Activated CD4-positive, alpha-beta T cell treated with anti-CD3 and anti-CD28 coated beads for 1 hour (primary cell): ENCODE measurements around the gene FRMD4A.
A peak's percentile ranks its signal among the peaks of the same experiment; 100 is the strongest.
"Not testable (repeated sequence)": the region's sequence is repeated elsewhere in the genome, so short reads cannot be mapped to it uniquely, and the experiment has no call there.

Source experiments
- DNase-seq: peaks from one replicate; pipeline ENCODE4 v3.0.0-alpha.2; 2020

Gene FRMD4A

DNA sequence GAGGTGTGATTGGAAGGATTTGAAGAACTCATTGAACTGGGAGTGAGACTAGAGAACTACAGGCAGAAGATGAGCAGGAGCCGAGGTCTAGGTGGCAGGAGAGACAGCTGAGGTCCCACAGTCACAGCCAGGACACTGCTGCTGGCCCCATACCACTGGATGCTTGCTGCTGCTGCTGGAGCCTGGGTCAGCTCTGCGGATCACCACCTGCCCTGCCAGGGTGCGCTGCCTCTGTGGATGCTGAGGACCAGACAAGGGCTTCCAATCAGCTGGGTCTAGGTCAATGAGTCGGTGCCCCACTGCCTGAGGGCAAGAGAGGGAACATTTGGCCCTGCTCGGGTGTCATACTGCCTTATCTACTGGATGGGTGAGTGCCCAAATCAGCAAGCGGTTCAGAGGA, 94.4 kb downstream of the FRMD4A start:
- DNase-seq, result no peak

DNA sequence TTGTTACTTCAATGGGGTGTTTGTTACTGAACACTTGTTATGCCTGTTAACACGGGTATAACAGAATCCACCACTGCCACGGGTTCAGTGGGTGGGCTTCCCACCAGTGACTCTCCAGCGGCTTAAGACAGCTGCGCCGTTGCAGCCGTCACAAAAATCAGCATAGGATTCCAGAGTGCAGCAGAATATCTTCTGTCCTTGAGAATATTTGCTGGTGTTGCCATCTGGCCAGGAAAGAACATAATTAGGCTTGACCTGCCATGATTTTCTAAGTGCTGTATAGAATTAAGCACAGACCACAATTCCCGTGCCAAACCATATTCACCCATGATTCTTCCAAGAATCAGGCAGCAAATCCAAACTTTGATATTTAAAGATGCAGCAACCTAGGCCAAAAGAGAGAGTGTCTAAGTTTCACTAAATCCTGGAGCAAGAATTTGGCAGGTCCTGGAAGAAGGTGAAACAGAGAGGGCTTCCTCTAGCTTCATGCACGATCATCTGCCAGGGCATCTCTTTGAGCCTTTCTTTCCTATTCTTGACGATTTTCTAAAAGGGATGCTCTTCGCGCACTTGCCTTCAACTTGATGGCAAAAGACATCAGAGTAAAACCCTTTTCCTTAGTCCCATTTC, 95.0 kb downstream of the FRMD4A start:
- no peak for DNase-seq

DNA sequence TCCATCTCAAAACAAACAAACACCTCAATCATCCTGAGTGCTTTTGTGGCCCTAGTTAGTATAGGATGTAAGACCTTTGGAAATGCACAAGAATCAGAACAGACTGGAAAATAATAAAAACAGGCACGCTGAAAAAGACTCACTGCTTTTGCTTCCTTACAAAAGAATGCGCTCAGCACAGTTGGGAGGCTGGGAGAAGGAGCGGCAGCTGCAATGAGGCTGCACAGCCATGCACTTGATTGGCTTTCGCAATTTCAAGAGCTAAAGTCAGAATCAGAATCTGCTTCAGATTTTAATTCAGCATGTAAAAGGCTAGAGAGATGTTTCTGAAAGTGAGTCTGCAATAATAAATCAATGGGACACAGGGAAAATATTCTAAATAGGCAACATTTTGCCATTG, 97.2 kb downstream of the FRMD4A start:
- DNase-seq, result no peak

DNA sequence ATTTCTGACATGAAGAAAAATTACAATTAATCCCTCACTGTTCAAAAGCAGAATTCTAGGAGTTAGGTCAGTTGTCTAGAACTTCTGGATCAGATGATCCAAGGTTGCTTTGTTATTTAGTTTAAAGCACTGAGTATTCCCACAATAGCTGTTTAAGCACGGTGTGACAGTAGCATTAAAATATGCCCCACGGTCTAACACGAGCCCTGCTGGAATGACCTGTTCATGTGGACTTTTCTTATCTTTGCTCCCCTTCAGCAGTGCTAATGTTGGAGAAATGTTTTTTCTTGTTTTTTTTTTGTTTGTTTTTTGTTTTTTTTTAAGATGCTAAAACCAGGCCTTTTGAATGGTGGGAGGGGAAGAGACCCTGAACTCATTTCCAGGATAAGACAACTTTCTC, 101.9 kb downstream of the FRMD4A start:
- DNase-seq, result not testable (repeated sequence)

DNA sequence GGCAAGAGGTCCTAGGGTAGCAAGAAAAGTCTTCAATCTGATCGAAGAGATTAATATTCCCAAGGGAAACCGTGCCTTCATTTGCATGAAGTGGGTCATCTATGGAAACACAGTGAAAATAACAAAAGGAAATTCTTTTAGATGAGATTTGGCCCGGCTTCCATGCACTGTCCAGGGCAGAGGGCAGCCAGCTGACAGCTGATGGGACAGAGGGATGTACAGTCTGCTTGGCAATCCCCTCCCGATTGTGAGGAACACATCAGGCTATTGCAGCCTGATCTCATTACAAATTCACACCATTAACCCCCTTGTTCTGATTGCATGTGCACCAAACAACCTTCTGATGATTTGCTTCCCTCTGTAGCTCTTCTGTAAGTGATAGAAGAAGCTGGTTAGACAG, 105.3 kb downstream of the FRMD4A start:
- DNase-seq, result no peak

DNA sequence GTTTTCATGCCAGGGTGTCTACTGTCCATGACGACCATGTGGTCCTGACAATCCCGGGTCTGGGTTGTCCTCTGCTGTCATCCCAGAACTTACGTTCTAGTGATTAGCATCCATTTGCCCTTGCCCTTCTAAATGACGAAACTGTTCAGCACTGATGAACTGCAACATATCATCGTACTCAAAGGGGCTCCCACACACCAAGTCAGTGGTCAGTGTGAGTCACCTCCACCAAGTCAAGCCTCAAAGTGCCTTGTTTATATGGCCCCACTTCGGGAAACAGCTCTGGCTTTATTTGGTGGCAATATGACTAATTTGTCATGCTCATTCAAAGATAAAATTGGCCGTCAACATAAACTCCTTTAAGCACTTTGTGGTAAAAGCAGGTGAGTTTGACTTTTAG, 110.7 kb downstream of the FRMD4A start:
- no peak for DNase-seq

DNA sequence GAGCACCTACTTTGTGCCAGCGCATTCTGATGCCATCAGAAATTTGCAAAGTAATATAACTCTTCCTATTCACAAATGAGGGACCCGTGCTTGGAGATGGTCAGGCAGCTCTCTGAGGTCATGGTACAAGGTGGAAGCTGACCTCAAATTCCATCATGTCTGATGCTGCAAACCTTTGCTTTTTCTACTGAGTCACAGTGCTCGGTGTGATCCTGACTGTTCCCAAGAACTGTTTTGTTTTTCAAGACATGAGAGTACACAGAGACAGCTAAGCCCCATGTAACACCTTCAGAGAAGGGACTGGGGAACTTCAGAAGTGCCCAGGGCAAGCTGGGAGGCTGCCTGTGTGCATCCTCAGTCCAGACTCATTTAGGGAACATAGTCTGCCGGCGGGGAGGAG, 111.3 kb downstream of the FRMD4A start:
- no peak for DNase-seq

DNA sequence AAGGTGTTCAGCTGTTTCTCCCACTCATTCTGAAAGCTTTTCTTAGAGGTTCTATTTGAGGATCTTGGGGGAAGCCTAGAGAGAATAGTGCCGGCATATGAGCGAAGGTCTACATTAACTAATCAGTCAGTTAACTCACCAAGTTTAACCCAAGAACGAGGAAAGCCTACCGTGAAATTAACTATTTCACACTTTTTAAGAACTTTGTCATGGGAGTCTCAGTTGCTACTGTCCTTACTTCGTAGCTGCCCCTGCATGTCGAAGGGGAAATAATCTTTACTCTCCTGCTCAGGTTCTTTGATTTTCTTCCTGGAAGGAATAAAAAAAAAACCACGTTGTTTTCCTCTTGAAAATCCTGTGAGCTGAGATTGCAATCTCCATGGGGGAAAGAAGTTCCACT, 115.1 kb downstream of the FRMD4A start:
- no peak for DNase-seq

DNA sequence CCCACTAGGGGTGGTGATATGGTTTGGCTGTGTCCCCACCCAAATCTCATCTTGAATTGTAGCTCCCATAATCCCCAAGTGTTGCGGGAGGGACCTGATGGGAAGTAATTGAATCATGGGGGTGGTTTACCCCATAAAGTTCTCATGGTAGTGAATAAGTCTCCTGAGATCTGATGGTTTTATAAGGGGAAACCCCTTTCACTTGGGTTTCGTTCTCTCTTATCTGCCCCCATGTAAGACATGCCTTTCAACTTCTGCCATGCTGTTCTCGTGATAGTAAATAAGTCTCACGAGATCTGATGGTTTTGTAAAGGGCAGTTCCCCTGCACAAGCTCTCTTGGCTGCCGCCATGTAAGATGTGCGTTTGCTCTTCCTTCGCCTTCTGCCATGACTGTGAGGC, 117.0 kb downstream of the FRMD4A start:
- DNase-seq, result not testable (repeated sequence)

DNA sequence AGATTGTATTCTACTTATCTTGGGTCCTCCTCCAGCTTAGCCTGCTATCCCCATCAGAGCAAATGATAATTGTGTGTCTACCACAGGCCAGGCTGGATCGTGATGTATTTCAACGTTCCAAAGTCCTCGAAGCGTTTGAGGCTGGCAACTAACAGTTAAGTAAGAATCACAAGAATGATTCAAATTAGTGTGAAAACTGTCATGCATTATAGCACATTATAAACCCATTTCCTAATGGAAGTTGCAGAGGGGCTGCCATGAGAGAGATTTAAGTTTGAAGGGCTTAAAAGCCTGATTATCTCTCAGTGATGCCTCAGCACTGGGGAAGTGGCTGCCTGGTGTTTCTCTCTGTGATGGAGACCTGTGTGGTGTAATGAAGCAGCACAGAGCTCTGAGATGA, 119.1 kb downstream of the FRMD4A start:
- no peak for DNase-seq

DNA sequence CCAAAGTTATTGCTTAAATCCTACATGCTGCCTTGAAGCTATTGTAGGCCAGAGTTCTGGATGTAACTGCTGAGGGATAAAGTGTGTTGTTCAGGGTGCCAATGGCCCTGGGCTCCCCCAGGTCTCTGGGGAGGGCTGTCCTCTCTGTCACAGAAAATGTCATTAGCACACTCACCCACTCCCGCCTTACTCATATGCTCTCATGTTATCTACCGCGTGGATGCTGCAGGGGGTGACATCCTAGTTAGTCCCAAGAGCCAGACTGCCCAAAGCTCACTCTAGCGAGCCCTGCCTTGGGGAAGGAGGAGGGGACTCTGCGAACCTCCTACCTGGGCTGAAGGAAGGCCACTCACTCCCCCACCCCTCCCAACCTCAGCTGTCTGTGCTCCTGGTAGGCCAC, 122.5 kb downstream of the FRMD4A start:
- DNase-seq, result no peak

DNA sequence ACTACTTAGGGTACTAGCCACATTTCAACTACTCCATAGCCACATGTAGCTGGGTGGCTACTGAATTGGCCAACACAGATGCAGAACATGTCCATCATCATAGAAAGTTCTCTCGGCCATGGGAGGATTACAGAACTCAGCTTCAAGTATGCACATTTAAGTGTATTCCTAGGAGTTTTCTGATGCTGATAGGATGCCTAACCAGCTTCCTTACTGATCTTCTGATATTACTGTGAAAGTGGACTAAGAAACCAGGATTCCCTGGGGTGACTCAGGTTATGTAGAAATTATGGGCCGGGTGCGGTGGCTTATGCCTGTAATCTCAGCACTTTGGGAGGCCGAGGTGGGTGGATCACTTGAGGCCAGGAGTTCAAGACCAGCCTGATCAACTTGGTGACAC, 125.5 kb downstream of the FRMD4A start:
- DNase-seq, result no peak

DNA sequence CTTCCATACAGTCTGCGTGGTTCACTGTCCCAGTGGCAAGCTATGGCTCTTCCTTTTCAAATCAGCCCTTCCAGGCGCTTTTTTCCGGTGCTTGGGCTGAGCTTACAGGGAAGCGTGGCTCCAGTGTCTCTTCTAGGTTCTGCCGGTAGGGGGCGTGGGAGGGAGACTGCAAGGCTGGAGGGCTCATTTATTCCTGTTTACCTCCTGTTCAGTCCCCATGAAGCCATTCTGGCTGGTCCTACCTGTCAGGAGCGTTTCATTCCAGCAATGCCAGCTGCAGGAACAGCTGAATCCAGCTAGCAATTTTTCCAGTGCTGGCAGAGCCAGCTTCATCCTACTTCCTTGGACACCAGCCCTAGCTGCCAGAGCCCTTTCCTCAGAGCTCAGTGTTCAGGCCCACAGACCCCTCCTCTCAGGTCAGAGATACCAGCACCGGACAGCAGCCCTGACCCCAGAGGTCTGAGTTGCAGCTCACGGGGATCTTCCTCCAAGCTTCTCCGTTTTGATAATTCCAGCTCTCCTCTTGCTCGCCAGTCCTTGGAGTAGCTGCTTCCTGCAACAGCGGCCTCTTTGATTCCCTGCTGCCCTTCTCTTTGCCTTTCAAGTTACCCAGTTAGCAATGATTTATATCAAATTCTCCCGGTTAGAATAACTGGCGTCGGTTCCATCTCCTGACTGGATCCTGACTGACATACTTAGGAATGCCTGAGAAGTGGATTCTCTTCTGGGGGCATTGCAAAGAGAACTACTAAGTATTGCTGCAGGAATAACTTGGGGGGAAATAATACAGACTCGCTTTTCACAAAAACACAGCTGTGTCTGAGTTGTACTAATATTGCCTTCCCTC, 129.8 kb downstream of the FRMD4A start:
- DNase-seq, result no peak

DNA sequence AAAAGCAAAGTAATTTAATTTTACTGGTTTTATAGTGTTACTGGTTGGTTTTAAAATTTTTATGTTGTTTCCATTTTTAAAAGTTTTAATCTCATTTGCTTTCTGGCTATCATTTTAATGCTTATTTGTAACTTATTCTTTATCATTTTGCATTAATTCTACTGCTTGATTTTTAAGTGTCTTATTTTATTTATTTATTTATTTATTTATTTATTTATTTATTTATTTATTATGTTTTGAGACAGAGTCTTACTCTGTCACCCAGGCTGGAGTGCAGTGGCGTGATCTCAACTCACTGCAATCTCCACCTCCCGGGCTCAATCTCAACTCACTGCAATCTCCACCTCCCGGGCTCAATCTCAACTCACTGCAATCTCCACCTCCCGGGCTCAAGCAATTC, 131.6 kb downstream of the FRMD4A start:
- DNase-seq, result not testable (repeated sequence)

DNA sequence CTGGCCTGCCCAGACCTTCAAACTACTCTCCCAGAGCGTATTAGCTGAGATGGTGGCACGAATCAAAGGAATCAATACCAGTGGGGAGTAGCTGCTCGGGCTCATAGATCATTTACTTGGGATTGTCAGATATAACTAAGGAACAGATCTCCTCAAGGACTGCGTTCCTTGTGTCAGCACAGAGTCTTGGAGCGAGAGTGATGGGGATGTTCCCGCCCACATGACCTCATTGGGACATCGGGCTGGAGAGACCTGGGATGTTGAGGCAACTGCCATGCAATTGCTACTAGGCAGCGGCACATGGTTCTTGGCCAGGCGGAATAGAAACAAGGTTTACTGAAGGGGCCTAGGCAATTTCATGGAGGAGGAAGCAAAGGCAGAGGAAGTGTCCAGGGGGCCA, 132.6 kb downstream of the FRMD4A start:
- no peak for DNase-seq

DNA sequence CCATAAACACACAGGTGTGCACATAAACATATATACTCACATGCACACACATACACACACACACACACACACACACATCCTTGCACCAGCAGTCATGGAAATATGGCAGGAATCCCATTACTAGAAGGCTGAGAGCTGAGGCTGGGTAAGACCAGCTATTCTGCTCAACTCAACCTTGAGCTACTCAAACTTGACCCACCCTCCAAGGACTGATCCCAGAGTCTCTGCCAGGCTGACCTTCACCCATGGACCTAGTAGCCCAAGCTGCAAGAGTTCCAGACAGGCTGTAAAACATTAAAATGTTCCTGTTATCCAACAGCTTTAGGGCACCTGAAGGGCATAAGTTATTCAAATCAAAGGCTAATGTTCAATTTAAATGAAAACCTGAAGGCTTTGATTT, 134.6 kb downstream of the FRMD4A start:
- no peak for DNase-seq

DNA sequence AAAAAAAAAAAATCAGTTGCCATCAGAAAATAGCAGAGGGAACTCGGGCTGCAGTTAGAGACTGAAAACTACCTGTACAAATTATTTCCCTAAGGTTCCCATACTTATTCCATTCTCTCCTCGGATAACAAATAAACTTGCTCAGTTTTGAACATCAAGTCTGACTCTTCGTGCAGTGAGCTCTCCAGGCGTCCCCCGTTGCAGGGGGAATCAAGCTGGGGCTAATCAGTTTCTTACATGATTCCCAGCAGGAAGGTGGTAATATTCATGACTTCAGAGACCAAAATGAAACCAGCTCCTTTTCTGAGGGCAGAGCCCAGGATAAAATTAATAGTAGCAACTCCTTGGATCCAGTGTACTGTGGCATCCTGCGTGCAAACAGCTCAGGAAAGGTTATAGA, 135.3 kb downstream of the FRMD4A start:
- DNase-seq, result no peak

DNA sequence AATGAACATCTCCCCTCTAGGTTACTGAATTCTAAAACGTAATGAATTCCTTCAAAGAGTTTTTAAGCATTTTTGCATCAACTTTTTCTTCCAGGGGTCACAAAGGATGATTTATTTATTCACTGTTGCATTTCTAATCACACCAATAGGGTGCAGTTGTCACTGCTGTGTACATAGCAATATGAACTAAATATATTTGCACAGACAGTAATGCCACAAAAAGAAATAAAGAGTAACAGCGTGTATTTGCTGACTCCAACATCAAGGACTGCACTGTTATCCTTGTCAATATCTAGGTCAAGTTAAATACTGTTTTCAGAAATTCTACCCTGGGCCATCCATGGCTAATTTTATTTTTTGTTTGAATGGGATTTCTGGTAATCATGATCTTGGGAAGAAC, 138.0 kb downstream of the FRMD4A start:
- DNase-seq, result no peak

DNA sequence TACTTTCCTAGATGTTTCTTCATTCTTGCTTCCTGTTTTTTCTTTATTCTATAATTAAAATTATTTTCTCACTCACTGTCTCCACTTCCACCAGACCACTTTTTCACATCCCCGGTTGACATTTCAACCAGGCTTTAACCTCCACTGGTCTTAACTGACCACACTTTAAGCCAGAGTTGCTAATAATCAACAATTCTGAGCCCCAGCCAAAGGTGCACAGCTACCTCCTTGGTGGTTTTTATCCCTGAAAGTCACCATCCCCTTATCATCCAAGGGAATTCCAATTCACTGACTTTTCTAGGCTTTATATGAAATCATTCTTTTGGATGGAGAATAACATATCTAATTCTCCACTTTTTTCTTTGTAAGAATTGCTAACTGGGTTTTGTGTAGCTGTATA, 138.9 kb downstream of the FRMD4A start:
- no peak for DNase-seq

DNA sequence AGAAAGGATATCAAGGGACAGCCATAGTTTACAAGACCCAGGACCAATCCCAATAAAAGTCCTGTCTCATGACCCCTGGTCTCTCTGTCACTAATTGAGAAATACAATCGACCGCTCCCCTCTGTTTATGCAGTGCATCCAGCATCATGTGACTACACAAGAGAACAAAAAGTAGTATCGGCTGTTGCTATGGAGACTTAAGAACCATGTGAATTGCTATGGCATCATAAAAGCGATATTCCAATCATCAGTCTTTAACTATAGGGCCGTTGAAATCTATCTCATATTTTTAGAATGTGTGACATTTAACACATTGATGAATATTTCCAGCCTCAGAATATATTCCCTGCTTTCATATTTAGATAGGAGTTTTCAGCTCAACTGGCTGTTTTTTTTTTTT, 139.3 kb downstream of the FRMD4A start:
- DNase-seq, result no peak

DNA sequence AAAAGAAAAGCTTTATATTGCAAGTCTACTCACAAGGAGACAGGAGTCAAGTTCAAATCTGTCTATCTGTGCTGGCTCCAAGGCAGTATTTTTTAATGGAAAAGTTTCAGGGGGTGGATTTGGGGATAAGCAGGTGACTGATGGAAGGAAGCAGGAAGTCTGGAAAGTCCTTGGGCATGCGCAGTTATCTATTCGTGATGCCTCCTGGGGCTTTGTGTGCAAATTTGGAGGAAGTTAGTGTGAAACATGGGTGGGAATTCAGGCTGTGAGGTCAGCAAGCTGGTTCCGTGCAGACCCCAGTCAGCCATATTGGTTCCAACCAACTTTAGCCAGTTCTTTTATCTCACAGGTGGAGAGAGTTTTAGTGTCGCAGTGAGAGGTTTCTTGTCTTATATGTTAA, 140.0 kb downstream of the FRMD4A start:
- no peak for DNase-seq

DNA sequence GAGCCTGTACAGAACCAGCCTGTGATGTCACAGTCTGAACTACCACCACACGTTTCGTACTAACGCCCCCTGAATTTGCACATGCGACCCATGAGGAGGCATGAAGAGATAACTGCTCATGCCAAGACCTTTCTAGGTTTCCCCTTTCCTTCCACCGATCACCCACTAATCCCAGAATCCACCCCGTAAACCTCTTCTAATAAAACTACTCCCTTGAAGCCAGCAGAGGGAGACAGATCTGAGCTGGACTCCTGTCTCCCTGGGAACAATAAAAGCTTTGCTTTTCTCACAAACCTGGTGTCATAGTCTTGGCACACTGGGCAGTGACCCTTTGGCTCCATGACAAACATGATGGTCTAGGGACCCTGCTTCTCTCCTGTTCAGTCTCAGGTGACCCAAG, 144.5 kb downstream of the FRMD4A start:
- DNase-seq, result no peak

DNA sequence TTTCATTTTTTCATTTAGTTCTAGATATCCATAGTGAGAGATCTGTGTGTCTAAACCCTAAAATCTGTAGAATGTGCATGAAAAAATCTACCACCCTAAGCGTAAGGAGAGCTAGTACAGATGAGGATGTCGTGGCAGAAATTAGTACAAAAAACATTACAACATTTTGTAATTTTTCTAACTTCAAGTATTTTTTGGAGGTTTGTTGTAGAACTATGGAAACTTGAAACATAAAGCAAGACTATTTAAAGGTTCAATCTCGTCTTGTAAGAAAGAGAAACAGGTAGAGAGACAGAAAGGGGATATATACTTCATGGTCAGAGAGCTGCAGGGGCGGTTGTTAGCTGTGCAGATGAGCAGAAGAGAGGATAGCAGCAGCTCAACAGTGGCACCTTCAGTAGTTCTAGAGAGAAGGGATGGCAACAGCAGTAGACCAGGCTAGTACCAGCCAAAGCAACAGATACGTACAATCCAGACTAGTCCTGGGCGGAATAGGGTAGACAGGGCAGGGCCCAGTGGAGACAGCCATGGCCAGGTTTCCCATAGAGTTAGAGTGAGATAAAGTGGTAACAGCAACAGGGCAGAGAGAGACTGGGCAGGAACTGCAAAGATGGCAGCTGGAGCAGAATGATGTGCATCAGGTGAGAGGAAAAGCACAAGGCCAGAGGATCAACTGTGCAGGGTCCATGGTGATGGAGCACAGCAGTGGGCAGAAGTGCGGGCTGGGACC, 145.2 kb downstream of the FRMD4A start:
- peak; percentile 12 for DNase-seq

DNA sequence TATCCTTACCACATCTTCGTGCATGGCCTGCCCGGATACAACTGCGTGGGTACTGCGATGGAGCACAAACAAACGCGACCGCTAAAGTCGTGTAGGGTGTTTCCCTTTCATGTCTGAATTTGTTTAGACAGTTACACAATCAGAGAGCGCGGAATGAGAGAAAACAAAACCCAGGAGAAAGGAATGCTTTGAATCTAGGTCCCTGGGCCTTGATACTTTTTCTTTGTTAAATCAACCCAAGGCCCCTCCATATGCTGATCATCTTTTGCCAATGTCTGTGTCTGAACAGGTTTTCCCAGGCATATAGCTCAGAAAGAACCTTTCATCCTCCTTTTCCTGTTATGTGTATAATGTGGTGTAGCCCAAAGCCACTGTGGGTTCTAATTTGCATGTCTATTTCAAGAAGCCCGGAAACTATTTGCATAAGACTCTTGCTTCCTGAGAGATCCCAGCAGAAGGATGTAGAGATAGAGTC, 145.8 kb downstream of the FRMD4A start:
- DNase-seq, result no peak
